CD4-positive, CD25-positive, alpha-beta regulatory T cell (primary cell): ENCODE data around the gene ATXN2. TPM values are rescaled to one million over a fixed set of nuclear protein-coding genes. Genes with fewer than 3 reads are reported as not detected.

Experiments used
- ATAC-seq, 2 donors: fragments of 150-1000 bp; cut with Tn5 transposase; one replicate each; pipeline ENCODE4 v1.10.0; 2021; ENCODE audit warnings: low read depth in 2 of 2, moderate number of reproducible peaks in 2 of 2, moderate library complexity in 1 of 2
- DNase-seq, 3 donors: peaks; one replicate each; pipeline versions ENCODE4 v3.0.0 to v3.0.0-alpha.2; 2012 to 2022; ENCODE audit warnings: mixed read lengths in 1 of 3
- H3K27ac ChIP-seq: one replicate; pipeline ENCODE4 v1.7.0; 2013; ENCODE audit warnings: mild to moderate bottlenecking, low read length; ENCODE audit not compliant: insufficient read depth, poor library complexity, severe bottlenecking
- H3K27me3 ChIP-seq: one replicate; pipeline ENCODE4 v1.7.0; 2013; ENCODE audit warnings: low read length; ENCODE audit not compliant: control insufficient read depth, insufficient read depth
- H3K36me3 ChIP-seq: one replicate; pipeline ENCODE4 v1.7.0; 2013; ENCODE audit warnings: mild to moderate bottlenecking, low read length, moderate library complexity; ENCODE audit not compliant: control insufficient read depth, insufficient read depth
- H3K4me1 ChIP-seq: 2 replicates; pipeline ENCODE4 v1.7.0; 2013; ENCODE audit warnings: mild to moderate bottlenecking, low read length; ENCODE audit not compliant: insufficient read depth, control insufficient read depth, poor library complexity, severe bottlenecking
- H3K4me3 ChIP-seq: one replicate; pipeline ENCODE4 v1.7.0; 2013; ENCODE audit warnings: low read depth, mild to moderate bottlenecking, low read length, moderate library complexity
- H3K9me3 ChIP-seq, 2 experiments: 1 replicate in 1 of 2; 2 replicates in 1 of 2; pipeline ENCODE4 v1.7.0; 2013; ENCODE audit warnings: low read length in 2 of 2, mild to moderate bottlenecking in 1 of 2, moderate library complexity in 1 of 2; ENCODE audit not compliant: control insufficient read depth in 2 of 2
- H3K27ac Mint-ChIP-seq, 3 donors: one replicate each; pipeline ENCODE4 v1.8.0; 2020 to 2022; ENCODE audit warnings: mild to moderate bottlenecking in 3 of 3, mixed read lengths in 3 of 3, moderate library complexity in 2 of 3
- H3K27me3 Mint-ChIP-seq: one replicate; pipeline ENCODE4 v1.8.0; 2022; ENCODE audit warnings: mild to moderate bottlenecking, mixed read lengths
- H3K36me3 Mint-ChIP-seq: one replicate; pipeline ENCODE4 v1.8.0; 2020; ENCODE audit warnings: mixed read lengths
- H3K4me1 Mint-ChIP-seq, 4 donors: one replicate each; pipeline ENCODE4 v1.8.0; 2020 to 2022; ENCODE audit warnings: mixed read lengths in 4 of 4, mild to moderate bottlenecking in 1 of 4
- H3K4me3 Mint-ChIP-seq, 4 donors: one replicate each; pipeline ENCODE4 v1.8.0; 2020 to 2022; ENCODE audit warnings: mild to moderate bottlenecking in 4 of 4, mixed read lengths in 4 of 4, moderate library complexity in 3 of 4
- H3K9me3 Mint-ChIP-seq, 7 donors: one replicate each; pipeline ENCODE4 v1.8.0; 2020 to 2022; ENCODE audit warnings: mixed read lengths in 7 of 7, mild to moderate bottlenecking in 3 of 7, moderate library complexity in 2 of 7
- polyA plus RNA-seq, 4 donors: library from polyadenylated mRNA; unstranded; fragments of 300-500 nt; fragmentation: Illumina TruSeq; gene quantifications; one replicate each; pipeline ENCODE4 v1.2.3, GENCODE V29; 2021
- total RNA-seq: library from RNA; stranded (reverse); gene quantifications from one replicate; pipeline ENCODE4 v1.2.3, GENCODE V29; 2022

ATXN2 gene
- total and polyA plus RNA-seq, 5 donors from 2014 or later, result 9.7 to 43.1 (median 14.8) TPM

- H3K4me3 ChIP-seq, result no peak overlapping the region
- no peak for ATAC-seq
Observed at GRCh38 chr12:111428728-111429175, 170.4 kb downstream of the ATXN2 start.

GRCh38 chr12:111428081-111428727 is 170.9 kb downstream of the ATXN2 start:
- H3K36me3 ChIP-seq, result peaks cover 3% of the 10 kb centered on the region
- no peaks in the 10 kb centered on the region for H3K27me3 ChIP-seq
- peak overlapping the region; percentile 74 to 83 (median 78) for H3K4me3 Mint-ChIP-seq
- no peak for ATAC-seq
- peak overlapping the region; percentile 95 for H3K27ac ChIP-seq
- no peak for DNase-seq
- H3K4me1 ChIP-seq, result peaks cover 92% of the 10 kb centered on the region
- H3K27me3 Mint-ChIP-seq, result peaks cover 5% of the 10 kb centered on the region
- H3K4me3 ChIP-seq, result no peak overlapping the region
- H3K9me3 Mint-ChIP-seq, result no peaks in the 10 kb centered on the region
- H3K36me3 Mint-ChIP-seq, result peaks cover 4% of the 10 kb centered on the region
- H3K9me3 ChIP-seq, result no peaks in the 10 kb centered on the region
- H3K27ac Mint-ChIP-seq, result peak overlapping the region; percentile 77 to 99 (median 92)
- H3K4me1 Mint-ChIP-seq, result peaks cover 13 to 89% (median 56%) of the 10 kb centered on the region in 4 donors

More at GRCh38 chr12:111428728-111429175, 170.4 kb downstream of the ATXN2 start:
- Histone ChIP-seq H3K27ac (peak overlapping the region; percentile 95), H3K9me3 (no peaks in the 10 kb centered on the region), H3K36me3 (peaks cover 3% of the 10 kb centered on the region), H3K27me3 (no peaks in the 10 kb centered on the region), H3K4me1 (peaks cover 97% of the 10 kb centered on the region)
- Mint-ChIP-seq H3K27ac (peak overlapping the region; percentile 66 to 99 (median 92)), H3K9me3 (no peaks in the 10 kb centered on the region), H3K36me3 (peaks cover 4% of the 10 kb centered on the region), H3K4me3 (peak overlapping the region; percentile 74 to 91 (median 81)), H3K27me3 (peaks cover 5% of the 10 kb centered on the region), H3K4me1 (peaks cover 13 to 94% (median 61%) of the 10 kb centered on the region in 4 donors)
- no peak for DNase-seq

DNA sequence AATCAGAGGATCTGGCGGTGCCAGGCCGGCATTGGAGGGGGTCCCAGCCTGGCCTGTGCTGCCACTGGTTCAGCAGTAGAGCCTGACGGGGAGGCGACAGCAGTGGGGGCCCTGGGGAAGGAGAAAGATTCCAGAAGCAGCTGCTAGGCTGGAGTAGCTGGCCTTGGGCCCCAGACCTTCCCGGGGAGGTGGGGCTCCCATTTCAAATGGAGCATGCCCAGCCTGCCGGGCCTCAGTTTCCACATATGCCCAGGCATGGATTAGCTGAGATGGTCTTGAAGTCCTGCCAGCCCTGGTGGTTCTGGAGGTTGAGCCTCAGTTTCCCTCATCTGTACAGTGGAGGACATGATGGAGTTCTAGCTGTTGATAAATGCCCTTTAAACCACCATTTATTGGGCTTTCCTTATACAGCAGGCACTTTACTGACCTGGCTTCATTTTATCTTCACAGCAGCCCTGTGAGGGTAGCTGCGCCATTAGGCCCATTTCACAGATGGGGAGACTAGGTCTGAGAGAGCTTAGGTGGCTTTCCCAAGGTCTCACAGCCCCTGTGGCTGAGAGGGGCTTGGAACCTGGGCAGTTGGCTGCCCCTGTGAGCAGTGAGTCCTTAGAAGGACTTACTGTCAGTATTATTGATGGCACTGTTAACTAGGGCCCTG is 171.6 kb downstream of the ATXN2 start:
- H3K27ac ChIP-seq, result peak overlapping the region; percentile 95
- H3K4me3 Mint-ChIP-seq, result peak overlapping the region; percentile 55 to 83 (median 76)
- no peak for ATAC-seq

GRCh38 chr12:111426344-111427185 is 172.6 kb downstream of the ATXN2 start:
- DNase-seq (peak in 1 of 3 donors; percentile 62), ATAC-seq (peak; percentile 26 to 50)
- H3K4me3 Mint-ChIP-seq, result peak overlapping the region; percentile 53 to 65 (median 56)
- Histone ChIP-seq H3K4me3 (no peak overlapping the region), H3K9me3 (no peaks in the 10 kb centered on the region), H3K4me1 (peaks cover 76% of the 10 kb centered on the region), H3K27ac (peak overlapping the region; percentile 63), H3K27me3 (no peaks in the 10 kb centered on the region), H3K36me3 (peaks cover 3% of the 10 kb centered on the region)
- peak overlapping the region; percentile 94 to 99 (median 95) for H3K27ac Mint-ChIP-seq
- peaks cover 5 to 78% (median 49%) of the 10 kb centered on the region in 4 donors for H3K4me1 Mint-ChIP-seq
- peaks cover under 1% of the 10 kb centered on the region for H3K27me3 Mint-ChIP-seq
- no peaks in the 10 kb centered on the region for H3K36me3 Mint-ChIP-seq
- no peaks in the 10 kb centered on the region for H3K9me3 Mint-ChIP-seq

More for the DNA sequence above, 171.6 kb downstream of the ATXN2 start:
- Histone ChIP-seq H3K4me3 (no peak overlapping the region), H3K27me3 (no peaks in the 10 kb centered on the region), H3K36me3 (peaks cover 3% of the 10 kb centered on the region), H3K9me3 (no peaks in the 10 kb centered on the region), H3K4me1 (peaks cover 85% of the 10 kb centered on the region)
- no peak for DNase-seq
- Mint-ChIP-seq H3K27ac (peak overlapping the region; percentile 77 to 99 (median 92)), H3K9me3 (no peaks in the 10 kb centered on the region), H3K4me1 (peaks cover 10 to 86% (median 52%) of the 10 kb centered on the region in 4 donors), H3K36me3 (no peaks in the 10 kb centered on the region), H3K27me3 (peaks cover 5% of the 10 kb centered on the region)

- peaks cover 0 to 71% (median 44%) of the 10 kb centered on the region in 4 donors for H3K4me1 Mint-ChIP-seq
- DNase-seq, result no peak
- H3K27me3 ChIP-seq, result no peaks in the 10 kb centered on the region
Observed at GRCh38 chr12:111425655-111426054, 173.5 kb downstream of the ATXN2 start.

GRCh38 chr12:111424793-111425251 is 174.3 kb downstream of the ATXN2 start:
- Mint-ChIP-seq H3K4me1 (peaks cover 0 to 63% (median 40%) of the 10 kb centered on the region in 4 donors), H3K4me3 (peak overlapping the region in 1 of 4 donors; percentile 63), H3K36me3 (peaks cover 9% of the 10 kb centered on the region), H3K27me3 (no peaks in the 10 kb centered on the region), H3K27ac (peak overlapping the region; percentile 80 to 99 (median 94)), H3K9me3 (no peaks in the 10 kb centered on the region)
- Histone ChIP-seq H3K27me3 (no peaks in the 10 kb centered on the region), H3K36me3 (peaks cover 16% of the 10 kb centered on the region), H3K9me3 (no peaks in the 10 kb centered on the region), H3K4me3 (no peak overlapping the region), H3K4me1 (peaks cover 58% of the 10 kb centered on the region), H3K27ac (no peak overlapping the region)
- ATAC-seq (peak in 1 of 2 donors; percentile 13), DNase-seq (no peak)

More at GRCh38 chr12:111425655-111426054, 173.5 kb downstream of the ATXN2 start:
- peaks cover 66% of the 10 kb centered on the region for H3K4me1 ChIP-seq
- no peak overlapping the region for H3K4me3 ChIP-seq
- Mint-ChIP-seq H3K9me3 (no peaks in the 10 kb centered on the region), H3K27me3 (no peaks in the 10 kb centered on the region), H3K27ac (peak overlapping the region; percentile 86 to 99 (median 94)), H3K4me3 (peak overlapping the region in 3 of 4 donors; percentile 11 to 53 (median 40)), H3K36me3 (peaks cover 4% of the 10 kb centered on the region)
- no peaks in the 10 kb centered on the region for H3K9me3 ChIP-seq
- peaks cover 7% of the 10 kb centered on the region for H3K36me3 ChIP-seq
- H3K27ac ChIP-seq, result peak overlapping the region; percentile 63
- no peak for ATAC-seq

DNA sequence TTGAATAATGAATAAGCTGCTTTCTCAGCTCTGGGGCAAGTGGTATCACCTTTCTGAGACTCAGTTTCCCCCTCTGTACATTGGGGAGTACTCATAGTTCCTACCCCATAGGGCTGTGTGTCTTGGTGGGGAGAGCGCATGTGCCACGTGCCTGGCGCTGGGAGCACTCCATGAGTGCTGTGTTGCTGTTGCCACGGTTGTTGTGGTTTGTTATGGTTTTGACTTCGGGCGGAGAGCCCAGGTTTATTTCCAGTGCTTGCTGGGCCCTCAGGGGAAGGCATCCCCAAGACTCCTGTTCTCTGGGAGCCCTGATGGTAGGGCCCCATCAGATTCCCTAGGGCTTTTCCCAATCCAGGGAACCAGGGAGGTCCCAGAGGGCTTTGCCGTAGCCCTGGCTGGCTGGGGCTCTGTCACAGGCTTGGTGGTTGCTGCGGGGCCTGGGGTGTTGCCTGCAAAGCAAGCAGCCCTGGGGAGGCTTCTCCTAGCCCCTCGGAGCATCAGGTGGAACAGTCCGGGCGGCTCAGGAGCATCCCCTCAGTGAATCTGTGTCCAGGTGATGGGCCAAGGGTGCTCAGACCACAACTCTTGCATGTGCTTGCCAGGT is 174.8 kb downstream of the ATXN2 start:
- Histone ChIP-seq H3K4me1 (peaks cover 53% of the 10 kb centered on the region), H3K36me3 (peaks cover 21% of the 10 kb centered on the region), H3K9me3 (no peaks in the 10 kb centered on the region), H3K27me3 (no peaks in the 10 kb centered on the region), H3K27ac (no peak overlapping the region), H3K4me3 (no peak overlapping the region)
- H3K4me3 Mint-ChIP-seq, result no peak overlapping the region
- ATAC-seq, result no peak
- no peaks in the 10 kb centered on the region for H3K27me3 Mint-ChIP-seq
- peaks cover 0 to 58% (median 40%) of the 10 kb centered on the region in 4 donors for H3K4me1 Mint-ChIP-seq
- no peaks in the 10 kb centered on the region for H3K9me3 Mint-ChIP-seq
- peak overlapping the region; percentile 80 to 99 (median 94) for H3K27ac Mint-ChIP-seq
- peaks cover 9% of the 10 kb centered on the region for H3K36me3 Mint-ChIP-seq
- no peak for DNase-seq
